Naive thymus-derived CD4-positive, alpha-beta T cell (primary cell): Measurements from ENCODE around the gene CTNNBIP1. TPM values are rescaled to one million over a fixed set of nuclear protein-coding genes. Genes with fewer than 3 reads are reported as not detected.

Experiments used
- ATAC-seq: fragments of 150-1000 bp; cut with Tn5 transposase; 2 replicates; pipeline ENCODE4 v1.10.0; 2021; ENCODE audit warnings: mild to moderate bottlenecking, moderate library complexity
- CTCF ChIA-PET: fragments of 350-600 bp; sonication (Branson Sonifier 250); formaldehyde crosslinking; loops from one replicate; lab custom pipeline; 2021; ENCODE audit warnings: antibody characterized with exemption; lab: Charles Lee
- POLR2A ChIA-PET: fragments of 350-600 bp; sonication (Branson Sonifier 250); formaldehyde crosslinking; loops from one replicate; lab custom pipeline; 2021; ENCODE audit warnings: antibody characterized with exemption, inconsistent platforms; lab: Charles Lee
- DNase-seq, 9 donors: peaks; one replicate each; pipeline versions ENCODE4 v3.0.0 to v3.0.0-alpha.2; 2020 to 2022; ENCODE audit warnings: mixed read lengths in 1 of 9
- H3K27ac ChIP-seq: one replicate; pipeline ENCODE4 v1.7.0; 2013; ENCODE audit warnings: mild to moderate bottlenecking, low read depth, low read length, moderate library complexity
- H3K27me3 ChIP-seq, 2 donors: one replicate each; pipeline ENCODE4 v1.7.0; 2013; ENCODE audit warnings: low read length in 2 of 2, mild to moderate bottlenecking in 2 of 2, moderate library complexity in 2 of 2; ENCODE audit not compliant: control insufficient read depth in 2 of 2, insufficient read depth in 2 of 2
- H3K36me3 ChIP-seq, 3 experiments: 1 replicate in 2 of 3; 2 replicates in 1 of 3; pipeline ENCODE4 v1.7.0; 2013; ENCODE audit warnings: low read length in 3 of 3, mild to moderate bottlenecking in 3 of 3, moderate library complexity in 1 of 3; ENCODE audit not compliant: insufficient read depth in 3 of 3, control insufficient read depth in 2 of 3
- H3K4me1 ChIP-seq, 2 donors: one replicate each; pipeline ENCODE4 v1.7.0; 2013; ENCODE audit warnings: low read length in 2 of 2, mild to moderate bottlenecking in 2 of 2, moderate library complexity in 1 of 2; ENCODE audit not compliant: control insufficient read depth in 2 of 2, insufficient read depth in 2 of 2
- H3K4me3 ChIP-seq: 2 replicates; pipeline ENCODE4 v1.7.0; 2013; ENCODE audit warnings: mild to moderate bottlenecking, low read length
- H3K9me3 ChIP-seq, 3 experiments: 1 replicate in 2 of 3; 2 replicates in 1 of 3; pipeline ENCODE4 v1.7.0; 2013; ENCODE audit warnings: low read length in 3 of 3; ENCODE audit not compliant: control insufficient read depth in 2 of 3
- H3K27ac Mint-ChIP-seq, 9 donors: one replicate each; pipeline ENCODE4 v1.8.0; 2020 to 2022; ENCODE audit warnings: mixed read lengths in 9 of 9, mild to moderate bottlenecking in 8 of 9, moderate library complexity in 5 of 9, inconsistent platforms in 2 of 9
- H3K27me3 Mint-ChIP-seq, 5 donors: one replicate each; pipeline ENCODE4 v1.8.0; 2021 to 2022; ENCODE audit warnings: mixed read lengths in 5 of 5, mild to moderate bottlenecking in 1 of 5
- H3K36me3 Mint-ChIP-seq, 5 donors: one replicate each; pipeline ENCODE4 v1.8.0; 2020 to 2022; ENCODE audit warnings: mixed read lengths in 5 of 5, mild to moderate bottlenecking in 3 of 5, inconsistent platforms in 1 of 5
- H3K4me1 Mint-ChIP-seq, 7 donors: one replicate each; pipeline ENCODE4 v1.8.0; 2020 to 2022; ENCODE audit warnings: mixed read lengths in 7 of 7, mild to moderate bottlenecking in 3 of 7, inconsistent platforms in 1 of 7
- H3K4me3 Mint-ChIP-seq, 10 donors: one replicate each; pipeline ENCODE4 v1.8.0; 2020 to 2022; ENCODE audit warnings: mild to moderate bottlenecking in 10 of 10, mixed read lengths in 10 of 10, moderate library complexity in 6 of 10, inconsistent platforms in 2 of 10
- H3K9me3 Mint-ChIP-seq, 11 donors: one replicate each; pipeline ENCODE4 v1.8.0; 2020 to 2022; ENCODE audit warnings: mixed read lengths in 11 of 11, mild to moderate bottlenecking in 4 of 11, inconsistent platforms in 1 of 11, moderate library complexity in 1 of 11
- intact Hi-C, 2 donors: fragments of 100-400 bp; cut with micrococcal nuclease; formaldehyde crosslinking; loops; one replicate each; pipeline ENCODE4 v1.15.1; 2023
- polyA plus RNA-seq, 2 donors: library from polyadenylated mRNA; unstranded; fragments of 300-500 nt; fragmentation: Illumina TruSeq; gene quantifications; one replicate each; pipeline ENCODE4 v1.2.3, GENCODE V29; 2021
- total RNA-seq, 6 experiments: library from RNA in 5 of 6; stranded (reverse) in 5 of 6; gene quantifications; 1 replicate in 5 of 6; 2 replicates in 1 of 6; pipeline ENCODE4 v1.2.3 and lab custom pipeline; 2021 to 2026

The CTNNBIP1 gene
- total and polyA plus RNA-seq, 7 experiments from 2014 or later: 5.3 to 17.2 (median 7.2) TPM

DNA sequence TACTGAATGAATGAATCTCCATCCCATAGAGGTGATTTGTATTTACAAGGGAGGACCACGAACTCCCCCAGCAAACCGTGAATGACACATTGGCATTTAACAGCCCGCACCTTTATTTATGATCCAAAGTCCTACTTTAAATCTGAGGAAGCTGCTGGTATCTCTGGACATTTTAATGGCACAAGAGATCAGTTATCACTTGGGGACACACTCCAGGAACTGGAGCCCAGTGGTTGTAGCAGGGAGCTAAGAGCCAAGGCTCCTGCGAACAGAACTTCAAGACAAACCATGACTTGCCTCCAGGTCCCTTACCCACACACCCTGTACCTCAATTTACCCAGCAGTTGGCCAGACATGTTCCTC, 1.2 kb downstream of the CTNNBIP1 start:
- Mint-ChIP-seq H3K27me3 (peaks cover 0 to 3% (median 0%) of the 10 kb centered on the region in 5 donors), H3K27ac (peak overlapping the region; percentile 69 to 93 (median 86)), H3K36me3 (peaks cover 0 to 1% (median 0%) of the 10 kb centered on the region in 5 donors), H3K9me3 (no peaks in the 10 kb centered on the region), H3K4me3 (peak overlapping the region; percentile 85 to 100 (median 95)), H3K4me1 (peaks cover 25 to 44% (median 35%) of the 10 kb centered on the region in 7 donors)
- POLR2A ChIA-PET: interaction anchor here (0.6 to 0.9 kb wide), 3 partner anchors 9 to 258 kb away, joined by 3 read pairs; no protein-coding TSS in a partner anchor
- DNase-seq: no peak
- Histone ChIP-seq H3K27me3 (no peaks in the 10 kb centered on the region), H3K36me3 (peaks cover 0 to 3% (median 0%) of the 10 kb centered on the region in 3 experiments), H3K9me3 (no peaks in the 10 kb centered on the region), H3K4me3 (peak overlapping the region; percentile 74), H3K27ac (no peak overlapping the region), H3K4me1 (peaks cover 13 to 15% of the 10 kb centered on the region in 2 donors)
- CTCF ChIA-PET: interaction anchor here (0.5 to 0.6 kb wide), 2 partner anchors 35 to 129 kb away, joined by 4 to 7 read pairs; no protein-coding TSS in a partner anchor
- no peak for ATAC-seq
- intact Hi-C loops: no loop called here

DNA sequence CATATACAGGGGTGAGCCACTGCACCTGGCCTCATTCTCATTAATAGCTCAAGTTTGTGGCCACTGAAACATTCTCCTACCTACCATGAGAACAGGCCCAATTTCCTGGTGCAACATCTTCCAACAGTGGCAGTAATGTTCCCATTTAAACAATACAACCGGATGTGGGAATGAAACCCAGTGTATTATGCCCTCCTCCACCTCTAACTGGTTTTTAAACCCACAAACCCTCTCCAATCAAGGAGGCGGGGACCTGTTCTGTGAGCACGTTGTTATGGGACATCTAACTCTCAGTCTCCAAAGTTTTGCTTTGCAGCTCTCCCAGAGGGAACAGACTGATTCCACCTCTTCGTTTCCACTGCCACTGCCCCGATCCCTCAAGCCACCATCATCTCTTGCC, 2.6 kb downstream of the CTNNBIP1 start:
- H3K4me1 ChIP-seq: peaks cover 13 to 15% of the 10 kb centered on the region in 2 donors
- no peak overlapping the region for H3K27ac ChIP-seq
- ChIA-PET POLR2A (no interaction called here), CTCF (no interaction called here)
- DNase-seq: no peak
- Mint-ChIP-seq H3K4me3 (peak overlapping the region in 2 of 10 donors; percentile 8 to 54), H3K27me3 (no peaks in the 10 kb centered on the region), H3K27ac (peak overlapping the region in 1 of 9 donors; percentile 3), H3K36me3 (peaks cover 0 to 1% (median 0%) of the 10 kb centered on the region in 5 donors), H3K9me3 (no peaks in the 10 kb centered on the region), H3K4me1 (peaks cover 24 to 43% (median 32%) of the 10 kb centered on the region in 7 donors)
- no peaks in the 10 kb centered on the region for H3K27me3 ChIP-seq
- ATAC-seq: no peak
- intact Hi-C loops: no loop called here
- no peak overlapping the region for H3K4me3 ChIP-seq
- H3K36me3 ChIP-seq: peaks cover 0 to 3% (median 0%) of the 10 kb centered on the region in 3 experiments
- no peaks in the 10 kb centered on the region for H3K9me3 ChIP-seq

- peaks cover 18 to 39% (median 31%) of the 10 kb centered on the region in 7 donors for H3K4me1 Mint-ChIP-seq
- DNase-seq: no peak
- intact Hi-C loops: no loop called here
- H3K4me3 ChIP-seq: no peak overlapping the region
- H3K9me3 ChIP-seq: no peaks in the 10 kb centered on the region
- H3K36me3 ChIP-seq: peaks cover 0 to 3% (median 0%) of the 10 kb centered on the region in 3 experiments
- H3K27ac ChIP-seq: no peak overlapping the region
- ChIA-PET CTCF (interaction anchor here (0.6 kb wide), 1 partner anchor 31 kb away, joined by 3 read pairs; no protein-coding TSS in a partner anchor), POLR2A (interaction anchor here (0.6 kb wide), 1 partner anchor 11 kb away, joined by 3 read pairs; no protein-coding TSS in a partner anchor)
- ATAC-seq: no peak
- H3K27me3 Mint-ChIP-seq: no peaks in the 10 kb centered on the region
- peak overlapping the region in 1 of 9 donors; percentile 22 for H3K27ac Mint-ChIP-seq
- H3K9me3 Mint-ChIP-seq: no peaks in the 10 kb centered on the region
- peaks cover 13 to 14% of the 10 kb centered on the region in 2 donors for H3K4me1 ChIP-seq
- no peak overlapping the region for H3K4me3 Mint-ChIP-seq
- H3K27me3 ChIP-seq: no peaks in the 10 kb centered on the region
- H3K36me3 Mint-ChIP-seq: peaks cover 0 to 1% (median 0%) of the 10 kb centered on the region in 5 donors
Measured at GRCh38 chr1:9906466-9906865, 3.6 kb downstream of the CTNNBIP1 start.

DNA sequence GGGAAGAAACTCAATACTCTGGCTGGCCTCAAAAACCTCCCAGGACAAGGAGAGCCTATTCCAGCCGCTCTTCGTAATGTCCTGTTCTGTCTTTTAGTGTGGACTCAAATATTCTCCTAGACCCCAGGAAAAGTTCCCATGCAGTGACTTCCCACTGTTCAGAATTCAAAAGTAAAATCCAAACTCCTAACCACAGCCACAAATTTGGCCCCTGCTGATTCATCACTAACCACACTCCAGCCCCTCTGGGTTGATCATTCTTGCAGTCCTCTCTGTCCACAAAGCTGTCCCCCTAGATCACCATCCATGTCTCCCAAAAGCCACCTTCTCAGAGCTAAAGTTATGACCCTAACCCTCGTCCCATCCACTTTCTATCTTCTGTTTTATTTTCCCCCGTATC, 5.1 kb downstream of the CTNNBIP1 start:
- ATAC-seq (no peak), DNase-seq (no peak)
- H3K4me3 Mint-ChIP-seq: peak overlapping the region in 1 of 10 donors; percentile 48
- peaks cover 9% of the 10 kb centered on the region in 2 donors for H3K4me1 ChIP-seq
- intact Hi-C loops: no loop called here
- ChIA-PET CTCF (no interaction called here), POLR2A (no interaction called here)
- H3K36me3 ChIP-seq: peaks cover 0 to 3% (median 0%) of the 10 kb centered on the region in 3 experiments
- H3K4me3 ChIP-seq: no peak overlapping the region
- no peaks in the 10 kb centered on the region for H3K27me3 ChIP-seq
- no peaks in the 10 kb centered on the region for H3K9me3 ChIP-seq
- H3K27ac ChIP-seq: no peak overlapping the region
- H3K27me3 Mint-ChIP-seq: no peaks in the 10 kb centered on the region
- peaks cover 0 to 1% (median 0%) of the 10 kb centered on the region in 5 donors for H3K36me3 Mint-ChIP-seq
- no peaks in the 10 kb centered on the region for H3K9me3 Mint-ChIP-seq
- H3K27ac Mint-ChIP-seq: peak overlapping the region in 2 of 9 donors; percentile 65 to 74
- peaks cover 23 to 42% (median 33%) of the 10 kb centered on the region in 7 donors for H3K4me1 Mint-ChIP-seq

- Histone ChIP-seq H3K4me1 (peaks cover 9% of the 10 kb centered on the region in 2 donors), H3K27me3 (no peaks in the 10 kb centered on the region), H3K36me3 (peaks cover 0 to 2% (median 0%) of the 10 kb centered on the region in 3 experiments), H3K4me3 (no peak overlapping the region), H3K9me3 (no peaks in the 10 kb centered on the region), H3K27ac (no peak overlapping the region)
- Mint-ChIP-seq H3K36me3 (peaks cover 0 to 1% (median 0%) of the 10 kb centered on the region in 5 donors), H3K27ac (no peak overlapping the region), H3K4me1 (peaks cover 23 to 42% (median 34%) of the 10 kb centered on the region in 7 donors), H3K9me3 (no peaks in the 10 kb centered on the region), H3K4me3 (peak overlapping the region in 1 of 10 donors; percentile 48), H3K27me3 (no peaks in the 10 kb centered on the region)
- intact Hi-C loops: no loop called here
- ChIA-PET CTCF (no interaction called here), POLR2A (no interaction called here)
- ATAC-seq (no peak), DNase-seq (no peak)
Measured at GRCh38 chr1:9904596-9904995, 5.5 kb downstream of the CTNNBIP1 start.

GRCh38 chr1:9903801-9904527, 6.1 kb downstream of the CTNNBIP1 start:
- Mint-ChIP-seq H3K9me3 (no peaks in the 10 kb centered on the region), H3K27me3 (no peaks in the 10 kb centered on the region), H3K36me3 (peaks cover 0 to 1% (median 0%) of the 10 kb centered on the region in 5 donors), H3K27ac (peak overlapping the region in 1 of 9 donors; percentile 19), H3K4me3 (no peak overlapping the region), H3K4me1 (peaks cover 18 to 37% (median 28%) of the 10 kb centered on the region in 7 donors)
- no peak overlapping the region for H3K4me3 ChIP-seq
- peaks cover 3 to 4% of the 10 kb centered on the region in 2 donors for H3K4me1 ChIP-seq
- no peak for DNase-seq
- ATAC-seq: no peak
- POLR2A ChIA-PET: no interaction called here
- H3K27me3 ChIP-seq: no peaks in the 10 kb centered on the region
- no peak overlapping the region for H3K27ac ChIP-seq
- no peaks in the 10 kb centered on the region for H3K36me3 ChIP-seq
- intact Hi-C loops: no loop called here
- CTCF ChIA-PET: no interaction called here
- no peaks in the 10 kb centered on the region for H3K9me3 ChIP-seq
